ENCODE results near the gene N4BP2L2. TPM values are rescaled to one million over a fixed set of nuclear protein-coding genes. Genes with fewer than 3 reads are reported as not detected.

N4BP2L2 gene
- total RNA-seq (2014; rRNA removed; shearing (Covaris generic)) (70.1 and 70.3 TPM in 2 replicates), polyA plus RNA-seq (2016; fragmentation: Nextera tagmentation; extraction: Ambion mirVana) (68.3 and 89.4 TPM in 2 replicates)

GRCh38 chr13:32538621-32539246 is at the start of gene N4BP2L2:
N4BP2L2 (minus strand) TSS chr13:32538795; CDS start chr13:32537027, 1,768 bp downstream.
- WGBS, 2 experiments (ENCODE audit: low coverage in 1 of 2, low lambda C conversion rate in 2 of 2, missing lambda C conversion rate in 2 of 2), result 1 to 2% methylated on average over 32 of the region's 32 CpGs
- no peaks in the 10 kb centered on the region for H3K27me3 ChIP-seq (replicated peaks; ENCODE audit: insufficient read depth)
- peaks cover 25% of the 10 kb centered on the region for H3K36me3 ChIP-seq (ENCODE audit: low read depth)
- TF ChIP-seq EZH2phosphoT487 (IDR thresholded peaks at IDR 0.05; ENCODE audit: insufficient read depth, low read depth) (no peak), EZH2 (IDR thresholded peaks at IDR 0.05; ENCODE audit: insufficient read depth, poor library complexity, severe bottlenecking) (no peak)
- H3F3A ChIP-seq (ENCODE audit: insufficient read depth), result no peaks in the 10 kb centered on the region; the same call in 1 of the 2 replicates
- in situ Hi-C loops (cut with MboI), result no loop called here
- H3K4me2 ChIP-seq (ENCODE audit: unreplicated experiment), result peak within 1 kb of the TSS; percentile 80
- DNase-seq, result peak; percentile 99
- H4K20me1 ChIP-seq (ENCODE audit: insufficient read depth), result no peaks in the 10 kb centered on the region
- H3K27ac ChIP-seq, result peak within 1 kb of the TSS; percentile 91
- H3K9me3 ChIP-seq (ENCODE audit: low read depth), result no peaks in the 10 kb centered on the region
- H3K79me2 ChIP-seq (ENCODE audit: insufficient read depth), result peaks cover 49% of the 10 kb centered on the region
- H3K9me2 ChIP-seq (ENCODE audit: insufficient read depth), result no peaks in the 10 kb centered on the region
- H3K9ac ChIP-seq, result peak within 1 kb of the TSS; percentile 99
- peak within 1 kb of the TSS; percentile 98 for H3K4me3 ChIP-seq
- H3K4me1 ChIP-seq (ENCODE audit: insufficient read depth), result peaks cover 26% of the 10 kb centered on the region
- H2AFZ ChIP-seq, result peak within 1 kb of the TSS; percentile 95

- TF ChIP-seq EZH2phosphoT487 (IDR thresholded peaks at IDR 0.05; ENCODE audit: insufficient read depth, low read depth) (no peak), EZH2 (IDR thresholded peaks at IDR 0.05; ENCODE audit: insufficient read depth, poor library complexity, severe bottlenecking) (no peak)
- Histone ChIP-seq H3K4me2 (ENCODE audit: unreplicated experiment) (peak overlapping the region; percentile 85), H3K9ac (peak overlapping the region; percentile 85), H3K9me2 (ENCODE audit: insufficient read depth) (no peaks in the 10 kb centered on the region), H4K20me1 (ENCODE audit: insufficient read depth) (no peaks in the 10 kb centered on the region), H3K4me1 (ENCODE audit: insufficient read depth) (peaks cover 22% of the 10 kb centered on the region), H3K36me3 (ENCODE audit: low read depth) (no peaks in the 10 kb centered on the region), H3F3A (ENCODE audit: insufficient read depth) (peaks cover 17% of the 10 kb centered on the region), H3K27me3 (replicated peaks; ENCODE audit: insufficient read depth) (no peaks in the 10 kb centered on the region), H3K27ac (peak overlapping the region; percentile 72), H3K79me2 (ENCODE audit: insufficient read depth) (peaks cover 54% of the 10 kb centered on the region), H3K4me3 (peak overlapping the region; percentile 97), H2AFZ (peak overlapping the region; percentile 85), H3K9me3 (ENCODE audit: low read depth) (no peaks in the 10 kb centered on the region)
- 1% methylated on average over 8 of the region's 8 CpGs for WGBS, 2 experiments (ENCODE audit: low coverage in 1 of 2, low lambda C conversion rate in 2 of 2, missing lambda C conversion rate in 2 of 2)
- in situ Hi-C loops (cut with MboI), result loop anchor here (25.0 kb wide), 2 partner anchors 950 to 1125 kb away; no protein-coding TSS in a partner anchor
- DNase-seq, result peak; percentile 53
Observed at GRCh38 chr13:32587811-32588170, 49.2 kb upstream of the N4BP2L2 start.

- H4K20me1 ChIP-seq (ENCODE audit: insufficient read depth), result no peaks in the 10 kb centered on the region
- no peaks in the 10 kb centered on the region for H3K9me2 ChIP-seq (ENCODE audit: insufficient read depth)
- peak overlapping the region; percentile 85 for H2AFZ ChIP-seq
- no peak for TF ChIP-seq EZH2 (IDR thresholded peaks at IDR 0.05; ENCODE audit: insufficient read depth, poor library complexity, severe bottlenecking)
- TF ChIP-seq EZH2phosphoT487 (IDR thresholded peaks at IDR 0.05; ENCODE audit: insufficient read depth, low read depth), result no peak
- peak; percentile 87 for DNase-seq
- no peaks in the 10 kb centered on the region for H3K9me3 ChIP-seq (ENCODE audit: low read depth)
- H3K27me3 ChIP-seq (replicated peaks; ENCODE audit: insufficient read depth), result no peaks in the 10 kb centered on the region
- peaks cover 22% of the 10 kb centered on the region for H3K4me1 ChIP-seq (ENCODE audit: insufficient read depth)
- peak overlapping the region; percentile 72 for H3K27ac ChIP-seq
- no peaks in the 10 kb centered on the region for H3K36me3 ChIP-seq (ENCODE audit: low read depth)
- in situ Hi-C loops (cut with MboI), result loop anchor here (25.0 kb wide), 2 partner anchors 950 to 1125 kb away; no protein-coding TSS in a partner anchor
- H3K79me2 ChIP-seq (ENCODE audit: insufficient read depth), result peaks cover 48% of the 10 kb centered on the region
- peak overlapping the region; percentile 97 for H3K4me3 ChIP-seq
- peaks cover 17% of the 10 kb centered on the region for H3F3A ChIP-seq (ENCODE audit: insufficient read depth)
- peak overlapping the region; percentile 85 for H3K9ac ChIP-seq
- WGBS, 2 experiments (ENCODE audit: low coverage in 1 of 2, low lambda C conversion rate in 2 of 2, missing lambda C conversion rate in 2 of 2), result 1% methylated on average over 34 to 46 of the region's 74 CpGs
- peak overlapping the region; percentile 85 for H3K4me2 ChIP-seq (ENCODE audit: unreplicated experiment)
Observed at GRCh38 chr13:32587011-32587810, 48.6 kb upstream of the N4BP2L2 start.

- H3K4me2 ChIP-seq (ENCODE audit: unreplicated experiment), result peak within 1 kb of the TSS; percentile 90
- no peaks in the 10 kb centered on the region for H3K9me3 ChIP-seq (ENCODE audit: low read depth)
- no peaks in the 10 kb centered on the region for H3K9me2 ChIP-seq (ENCODE audit: insufficient read depth)
- peaks cover 17% of the 10 kb centered on the region for H3F3A ChIP-seq (ENCODE audit: insufficient read depth)
- TF ChIP-seq EZH2 (IDR thresholded peaks at IDR 0.05; ENCODE audit: insufficient read depth, poor library complexity, severe bottlenecking) (no peak), EZH2phosphoT487 (IDR thresholded peaks at IDR 0.05; ENCODE audit: insufficient read depth, low read depth) (no peak)
- no peaks in the 10 kb centered on the region for H3K27me3 ChIP-seq (replicated peaks; ENCODE audit: insufficient read depth)
- peak within 1 kb of the TSS; percentile 98 for H2AFZ ChIP-seq
- DNase-seq, result peak; percentile 98
- H3K4me3 ChIP-seq, result peak within 1 kb of the TSS; percentile 97
- no peaks in the 10 kb centered on the region for H3K36me3 ChIP-seq (ENCODE audit: low read depth)
- no peaks in the 10 kb centered on the region for H4K20me1 ChIP-seq (ENCODE audit: insufficient read depth)
- peaks cover 22% of the 10 kb centered on the region for H3K4me1 ChIP-seq (ENCODE audit: insufficient read depth)
- H3K27ac ChIP-seq, result peak within 1 kb of the TSS; percentile 74
- H3K79me2 ChIP-seq (ENCODE audit: insufficient read depth), result peaks cover 39% of the 10 kb centered on the region
- peak within 1 kb of the TSS; percentile 85 for H3K9ac ChIP-seq
- WGBS, 2 experiments (ENCODE audit: low coverage in 1 of 2, low lambda C conversion rate in 2 of 2, missing lambda C conversion rate in 2 of 2), result 0 to 1% methylated on average over 25 to 84 of the region's 97 CpGs
- in situ Hi-C loops (cut with MboI), result loop anchor here (25.0 kb wide), 2 partner anchors 951 to 1126 kb away; no protein-coding TSS in a partner anchor
Observed at GRCh38 chr13:32586080-32586900, 47.7 kb upstream of the N4BP2L2 start, which contains the start of gene PDS5B. PDS5B (plus strand) TSS chr13:32586452; CDS start chr13:32648773, 62,321 bp downstream.

All from GM23248 (cell line).